Activated CD4-positive, alpha-beta T cell treated with anti-CD3 and anti-CD28 coated beads, Interleukin-2, Interleukin-6, amounts not matched to agents 100 ng/mL and 50 ng/mL, durations not matched to agents 16 hours and 8 hours (primary cell): ENCODE data around the gene ZC3H7A.
A peak's percentile ranks its signal among the peaks of the same experiment; 100 is the strongest.

Source experiments
- DNase-seq: peaks from one replicate; pipeline ENCODE4 v3.0.0-alpha.2; 2020

Gene ZC3H7A

GRCh38 chr16:11734653-11735043, 62.4 kb downstream of the ZC3H7A start:
- no peak for DNase-seq

GRCh38 chr16:11734025-11734652, 62.9 kb downstream of the ZC3H7A start:
- DNase-seq: peak; percentile 32

GRCh38 chr16:11731222-11731621, 65.8 kb downstream of the ZC3H7A start:
- DNase-seq: no peak

- DNase-seq: no peak
These were observed 67.3 kb downstream of the ZC3H7A start for GRCh38 chr16:11729787-11730186.

- DNase-seq: peak; percentile 45
These were observed 69.1 kb downstream of the ZC3H7A start for GRCh38 chr16:11727796-11728543.

GRCh38 chr16:11726008-11726407, 71.0 kb downstream of the ZC3H7A start:
- DNase-seq: no peak

GRCh38 chr16:11725457-11725856, 71.6 kb downstream of the ZC3H7A start:
- DNase-seq: no peak

GRCh38 chr16:11722468-11722808, 74.6 kb downstream of the ZC3H7A start:
- no peak for DNase-seq

- no peak for DNase-seq
These were observed 75.1 kb downstream of the ZC3H7A start for GRCh38 chr16:11721781-11722467.

- no peak for DNase-seq
These were observed 77.3 kb downstream of the ZC3H7A start for GRCh38 chr16:11719762-11720161.

GRCh38 chr16:11719171-11719570, 77.9 kb downstream of the ZC3H7A start:
- no peak for DNase-seq

- DNase-seq: no peak
These were observed 79.2 kb downstream of the ZC3H7A start for GRCh38 chr16:11717811-11718210.

- DNase-seq: no peak
These were observed 80.7 kb downstream of the ZC3H7A start for GRCh38 chr16:11716336-11716735.

GRCh38 chr16:11715246-11715947, 81.7 kb downstream of the ZC3H7A start:
- DNase-seq: no peak

- DNase-seq: no peak
These were observed 84.9 kb downstream of the ZC3H7A start for GRCh38 chr16:11712122-11712521.

GRCh38 chr16:11711662-11712061, 85.4 kb downstream of the ZC3H7A start:
- DNase-seq: no peak

GRCh38 chr16:11708421-11708820, 88.6 kb downstream of the ZC3H7A start:
- DNase-seq: no peak

- no peak for DNase-seq
These were observed 89.3 kb downstream of the ZC3H7A start for GRCh38 chr16:11707679-11708197.

- DNase-seq: no peak
These were observed 90.8 kb downstream of the ZC3H7A start for GRCh38 chr16:11706180-11706742.

GRCh38 chr16:11705311-11706025, 91.6 kb downstream of the ZC3H7A start:
- no peak for DNase-seq
